ENCODE results near the gene CPEB4. TPM values are rescaled to one million over a fixed set of nuclear protein-coding genes. Genes with fewer than 3 reads are reported as not detected.

Gene CPEB4
- total and polyA plus RNA-seq, 2 of the 8 experiments (the other 6 are each of a cell fraction or from before 2014, with no cell fraction given): 8.4 to 13.4 TPM

DNA sequence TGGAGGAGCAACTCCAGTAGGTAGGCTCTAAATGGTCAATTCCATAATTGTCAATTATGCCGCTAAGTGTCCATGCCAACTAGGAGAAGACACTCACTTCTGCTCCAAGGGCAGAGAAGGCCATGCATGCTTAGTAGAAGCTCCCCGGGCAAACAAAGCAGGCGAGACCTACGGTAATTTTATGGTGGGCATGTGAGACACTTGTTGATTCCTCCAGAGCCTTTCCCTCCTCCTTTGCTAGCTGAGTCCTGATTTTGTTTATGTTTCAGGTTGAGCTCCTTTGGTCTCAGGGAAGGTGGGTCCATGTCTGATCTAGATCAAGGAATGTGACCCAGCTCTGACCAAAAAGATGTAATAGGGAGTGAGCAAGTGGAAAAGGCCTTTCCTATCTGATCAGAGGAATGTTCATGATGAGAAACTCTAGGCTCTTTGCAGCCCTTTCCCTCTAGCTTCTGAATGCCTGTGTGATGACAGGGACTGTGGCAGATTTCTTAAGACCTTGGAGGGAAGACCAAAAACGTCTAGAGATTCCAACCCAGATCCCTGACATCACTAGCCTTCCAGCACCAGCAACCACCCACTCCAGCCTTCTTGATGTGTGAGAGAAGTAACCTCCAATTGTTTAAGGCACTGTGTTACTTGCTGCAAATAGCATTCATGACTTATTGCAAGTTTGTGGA, 7.7 kb upstream of the CPEB4 start:
- H3K36me3 ChIP-seq (ENCODE audit: control insufficient read depth in 2 of 4, insufficient read depth in 4 of 4, low read length in 3 of 4): no peaks in the 10 kb centered on the region
- H2AK5ac ChIP-seq (ENCODE audit: low read depth, low read length): no peak overlapping the region
- H2BK12ac ChIP-seq (ENCODE audit: low read depth, low read length): no peak overlapping the region
- H4K91ac ChIP-seq (replicated peaks; ENCODE audit: insufficient read length, low read length): no peak overlapping the region
- DNase-seq (ENCODE audit: low read depth in 1 of 2, low spot score in 2 of 2) (no peak), FAIRE-seq (no peak)
- no peak overlapping the region for H2BK120ac ChIP-seq (replicated peaks; ENCODE audit: low read depth, low read length)
- no peaks in the 10 kb centered on the region for H4K20me1 ChIP-seq (replicated peaks in 1 of 2; ENCODE audit: control insufficient read depth in 1 of 2, insufficient read depth in 2 of 2, low read length in 2 of 2)
- peaks cover 0 to 2% of the 10 kb centered on the region in 2 experiments; a peak in 1 of 4 replicates for H3K9me3 ChIP-seq (ENCODE audit: insufficient read depth in 2 of 2, low read depth in 1 of 2, low read length in 1 of 2)
- H2BK15ac ChIP-seq (ENCODE audit: low read length): no peak overlapping the region
- ChIA-PET POLR2A (ENCODE audit: partially characterized antibody) (interaction anchor here (1.0 kb wide), 1 partner anchor 83 kb away, joined by 4 read pairs; no protein-coding TSS in a partner anchor), CTCF (ENCODE audit: partially characterized antibody) (interaction anchor here (0.7 to 2.5 kb wide), 4 partner anchors 16 to 94 kb away, joined by 3 to 5 read pairs (median 3); no protein-coding TSS in a partner anchor)
- no peaks in the 10 kb centered on the region for H3K4me1 ChIP-seq (replicated peaks in 1 of 4; ENCODE audit: control insufficient read depth in 3 of 4, insufficient read depth in 4 of 4, low read length in 3 of 4)
- H3K79me2 ChIP-seq (ENCODE audit: control insufficient read depth in 1 of 2, insufficient read depth in 2 of 2, low read length in 2 of 2): no peaks in the 10 kb centered on the region
- no peak overlapping the region for H4K8ac ChIP-seq (ENCODE audit: extremely low read depth, insufficient read depth, low read length)
- H3K9ac ChIP-seq (replicated peaks in 1 of 4; ENCODE audit: extremely low read depth in 1 of 4, low read depth in 3 of 4, low read length in 3 of 4): no peak overlapping the region
- no peak overlapping the region for H3K4me2 ChIP-seq (ENCODE audit: insufficient read depth in 1 of 2, low read depth in 2 of 2, low read length in 2 of 2)
- no peak overlapping the region for H3K4ac ChIP-seq (replicated peaks; ENCODE audit: insufficient read length, low read depth, low read length)
- H3K27me3 ChIP-seq (replicated peaks in 1 of 4; ENCODE audit: control insufficient read depth in 3 of 4, extremely low read depth in 1 of 4, insufficient read depth in 3 of 4, low read length in 3 of 4): no peaks in the 10 kb centered on the region
- no peak overlapping the region for H3K27ac ChIP-seq (ENCODE audit: low read depth, low read length)
- no peak overlapping the region for H3K23ac ChIP-seq (ENCODE audit: insufficient read length)
- H4K5ac ChIP-seq (ENCODE audit: insufficient read length, low read depth, low read length): no peak overlapping the region
- no peak overlapping the region for H3K14ac ChIP-seq (ENCODE audit: insufficient read length)
- H2BK5ac ChIP-seq (ENCODE audit: low read depth, low read length): no peak overlapping the region
- H3K18ac ChIP-seq (ENCODE audit: extremely low read depth, low read length): no peak overlapping the region
- H3K79me1 ChIP-seq (ENCODE audit: low read depth, low read length): no peaks in the 10 kb centered on the region
- H2BK20ac ChIP-seq (ENCODE audit: low read length): no peak overlapping the region
- H3K4me3 ChIP-seq (ENCODE audit: extremely low read depth in 1 of 4, insufficient read depth in 2 of 4, low read depth in 3 of 4, low read length in 4 of 4): no peak overlapping the region
- H3K56ac ChIP-seq (replicated peaks; ENCODE audit: insufficient read length, low read depth, low read length): no peak overlapping the region
- H2AFZ ChIP-seq (ENCODE audit: low read length): peak overlapping the region; percentile 20; the same call in 1 of the 2 replicates
- H3K23me2 ChIP-seq (ENCODE audit: low read depth, low read length): no peaks in the 10 kb centered on the region
- 91% methylated on average over 5 of the region's 5 CpGs; no CpG with 5 or more reads in 1 of the 2 experiments for WGBS, 2 experiments (ENCODE audit: extremely low coverage in 1 of 2, insufficient coverage in 1 of 2, insufficient read length in 1 of 2, insufficient replicate concordance in 2 of 2, low coverage in 1 of 2, low lambda C conversion rate in 2 of 2, missing lambda C conversion rate in 1 of 2)
- TF ChIP-seq POLR2AphosphoS5 (IDR thresholded peaks at IDR 0.05; ENCODE audit: low read depth, low read length) (no peak), GTF2F1 (IDR thresholded peaks at IDR 0.05; ENCODE audit: borderline replicate concordance, low read depth, low read length) (no peak), BRCA1 (IDR thresholded peaks at IDR 0.05; ENCODE audit: low read depth, low read length) (no peak), SP2 (IDR thresholded peaks at IDR 0.05; ENCODE audit: low read length) (no peak), JUN (IDR thresholded peaks at IDR 0.05; ENCODE audit: low read depth, low read length) (no peak), KDM5A (IDR thresholded peaks at IDR 0.05; ENCODE audit: low read length) (no peak), ZNF274 (IDR thresholded peaks at IDR 0.05; ENCODE audit: borderline replicate concordance, extremely low read depth, low read length) (no peak), YY1 (IDR thresholded peaks at IDR 0.05; ENCODE audit: low read depth, low read length) (no peak), EGR1 (IDR thresholded peaks at IDR 0.05; ENCODE audit: borderline replicate concordance, low read depth, low read length) (no peak), HDAC2 (IDR thresholded peaks at IDR 0.05; ENCODE audit: borderline replicate concordance in 1 of 2, low read depth in 2 of 2, low read length in 2 of 2) (no peak), NANOG (IDR thresholded peaks at IDR 0.05; ENCODE audit: insufficient read depth, low read depth, low read length, poor library complexity, severe bottlenecking) (no peak), TAF1 (IDR thresholded peaks at IDR 0.05; ENCODE audit: low read depth, low read length) (no peak), KDM4A (IDR thresholded peaks at IDR 0.05; ENCODE audit: low read depth, low read length, severe bottlenecking) (no peak)

Measured in H1 (cell line).